CD8-positive, alpha-beta memory T cell (primary cell): ENCODE data around the gene PRSS56. TPM values are rescaled to one million over a fixed set of nuclear protein-coding genes. Genes with fewer than 3 reads are reported as not detected.
"Not testable (repeated sequence)": the region's sequence is repeated elsewhere in the genome, so short reads cannot be mapped to it uniquely, and the experiment has no call there.

Experiments
- CTCF ChIA-PET: fragments of 350-600 bp; sonication (Branson Sonifier 250); formaldehyde crosslinking; loops from one replicate; lab custom pipeline; 2021; ENCODE audit warnings: antibody characterized with exemption; lab: Charles Lee
- POLR2A ChIA-PET: fragments of 350-600 bp; sonication (Branson Sonifier 250); formaldehyde crosslinking; loops from one replicate; lab custom pipeline; 2021; ENCODE audit warnings: antibody characterized with exemption; lab: Charles Lee
- DNase-seq, 5 donors: peaks; one replicate each; pipeline versions ENCODE4 v3.0.0 to v3.0.0-alpha.2; 2020 to 2022; ENCODE audit warnings: mixed read lengths in 1 of 5
- H3K27ac ChIP-seq: one replicate; pipeline ENCODE4 v1.7.0; 2013; ENCODE audit warnings: low read depth, mild to moderate bottlenecking, low read length, moderate library complexity
- H3K27me3 ChIP-seq: 2 replicates; pipeline ENCODE4 v1.7.0; 2013; ENCODE audit warnings: low read length, mild to moderate bottlenecking; ENCODE audit not compliant: insufficient read depth, poor library complexity, severe bottlenecking
- H3K36me3 ChIP-seq: 2 replicates; pipeline ENCODE4 v1.7.0; 2013; ENCODE audit warnings: mild to moderate bottlenecking, low read length, moderate library complexity; ENCODE audit not compliant: insufficient read depth
- H3K4me1 ChIP-seq: 2 replicates; pipeline ENCODE4 v1.7.0; 2013; ENCODE audit warnings: mild to moderate bottlenecking, low read length, moderate library complexity; ENCODE audit not compliant: insufficient read depth
- H3K4me3 ChIP-seq: 2 replicates; pipeline ENCODE4 v1.7.0; 2013; ENCODE audit warnings: mild to moderate bottlenecking, low read length
- H3K9me3 ChIP-seq: 2 replicates; pipeline ENCODE4 v1.7.0; 2013; ENCODE audit warnings: mild to moderate bottlenecking, low read length
- H3K27ac Mint-ChIP-seq, 8 donors: one replicate each; pipeline ENCODE4 v1.8.0; 2020 to 2021; ENCODE audit warnings: mixed read lengths in 8 of 8, mild to moderate bottlenecking in 6 of 8, inconsistent platforms in 3 of 8, moderate library complexity in 3 of 8
- H3K27me3 Mint-ChIP-seq, 2 donors: one replicate each; pipeline ENCODE4 v1.8.0; 2020 to 2021; ENCODE audit warnings: mixed read lengths in 2 of 2, mild to moderate bottlenecking in 1 of 2, moderate library complexity in 1 of 2
- H3K36me3 Mint-ChIP-seq, 3 donors: one replicate each; pipeline ENCODE4 v1.8.0; 2020 to 2021; ENCODE audit warnings: mixed read lengths in 3 of 3, inconsistent platforms in 1 of 3, mild to moderate bottlenecking in 1 of 3
- H3K4me1 Mint-ChIP-seq, 3 donors: one replicate each; pipeline ENCODE4 v1.8.0; 2020 to 2021; ENCODE audit warnings: mixed read lengths in 3 of 3, inconsistent platforms in 1 of 3, mild to moderate bottlenecking in 1 of 3
- H3K4me3 Mint-ChIP-seq, 7 donors: one replicate each; pipeline ENCODE4 v1.8.0; 2020 to 2021; ENCODE audit warnings: mixed read lengths in 7 of 7, mild to moderate bottlenecking in 6 of 7, moderate library complexity in 4 of 7, inconsistent platforms in 2 of 7
- H3K9me3 Mint-ChIP-seq, 5 donors: one replicate each; pipeline ENCODE4 v1.8.0; 2020 to 2022; ENCODE audit warnings: mixed read lengths in 5 of 5, mild to moderate bottlenecking in 3 of 5, moderate library complexity in 2 of 5, inconsistent platforms in 1 of 5
- polyA plus RNA-seq: library from polyadenylated mRNA; unstranded; fragments of 300-500 nt; fragmentation: Illumina TruSeq; gene quantifications from one replicate; pipeline ENCODE4 v1.2.3, GENCODE V29; 2021
- total RNA-seq, 2 experiments: library from RNA; stranded (reverse); gene quantifications; one replicate each; pipeline ENCODE4 v1.2.3, GENCODE V29; 2021

The PRSS56 gene
- total and polyA plus RNA-seq, 3 experiments from 2014 or later = not detected

- DNase-seq = no peak
- CTCF ChIA-PET = interaction anchor here (0.6 kb wide), 1 partner anchor 11 kb away, joined by 3 read pairs; no protein-coding TSS in a partner anchor
- H3K4me3 ChIP-seq = no peak overlapping the region
- H3K36me3 Mint-ChIP-seq = peaks cover 0 to 1% (median 0%) of the 10 kb centered on the region in 3 donors
- H3K27me3 Mint-ChIP-seq = peaks cover 23 to 51% of the 10 kb centered on the region in 2 donors
- H3K27ac ChIP-seq = no peak overlapping the region
- POLR2A ChIA-PET = no interaction called here
- H3K9me3 ChIP-seq = no peaks in the 10 kb centered on the region
- no peaks in the 10 kb centered on the region for H3K9me3 Mint-ChIP-seq
- H3K36me3 ChIP-seq = no peaks in the 10 kb centered on the region
- peaks cover 15 to 19% (median 16%) of the 10 kb centered on the region in 3 donors for H3K4me1 Mint-ChIP-seq
- peak overlapping the region in 3 of 7 donors; percentile 5 to 25 (median 21) for H3K4me3 Mint-ChIP-seq
- H3K27me3 ChIP-seq = peaks cover 7% of the 10 kb centered on the region
- peaks cover 15% of the 10 kb centered on the region for H3K4me1 ChIP-seq
- H3K27ac Mint-ChIP-seq = peak overlapping the region in 4 of 8 donors; percentile 18 to 31 (median 26)
Observed at GRCh38 chr2:232528746-232529460, 8.7 kb downstream of the PRSS56 start.

- Histone ChIP-seq H3K27ac (no peak overlapping the region), H3K27me3 (no peaks in the 10 kb centered on the region), H3K4me3 (no peak overlapping the region), H3K36me3 (no peaks in the 10 kb centered on the region), H3K9me3 (no peaks in the 10 kb centered on the region), H3K4me1 (peaks cover 15% of the 10 kb centered on the region)
- ChIA-PET POLR2A (no interaction called here), CTCF (interaction anchor here (0.6 kb wide), 1 partner anchor 12 kb away, joined by 3 read pairs; no protein-coding TSS in a partner anchor)
- no peak for DNase-seq
- Mint-ChIP-seq H3K27ac (no peak overlapping the region), H3K9me3 (no peaks in the 10 kb centered on the region), H3K4me3 (no peak overlapping the region), H3K36me3 (peaks cover 0 to 1% (median 0%) of the 10 kb centered on the region in 3 donors), H3K4me1 (peaks cover 13 to 16% (median 15%) of the 10 kb centered on the region in 3 donors), H3K27me3 (peaks cover 24 to 48% of the 10 kb centered on the region in 2 donors)
Observed at GRCh38 chr2:232529806-232530547, 9.8 kb downstream of the PRSS56 start.

- no peaks in the 10 kb centered on the region for H3K36me3 ChIP-seq
- POLR2A ChIA-PET = no interaction called here
- no peaks in the 10 kb centered on the region for H3K9me3 ChIP-seq
- H3K27me3 ChIP-seq = no peaks in the 10 kb centered on the region
- Mint-ChIP-seq H3K4me3 (no peak overlapping the region), H3K4me1 (peaks cover 13 to 16% (median 15%) of the 10 kb centered on the region in 3 donors), H3K27ac (peak overlapping the region in 1 of 8 donors; percentile 41), H3K9me3 (no peaks in the 10 kb centered on the region), H3K36me3 (peaks cover 0 to 1% (median 0%) of the 10 kb centered on the region in 3 donors), H3K27me3 (peaks cover 24 to 48% of the 10 kb centered on the region in 2 donors)
- CTCF ChIA-PET = interaction anchor here (2.0 kb wide), 1 partner anchor 10 kb away, joined by 6 read pairs; the partner anchor contains the start of gene PRSS56
- DNase-seq = no peak
- no peak overlapping the region for H3K4me3 ChIP-seq
- H3K4me1 ChIP-seq = peaks cover 15% of the 10 kb centered on the region
- H3K27ac ChIP-seq = no peak overlapping the region
Observed at GRCh38 chr2:232530626-232531260, 10.6 kb downstream of the PRSS56 start.

- no peak overlapping the region for H3K27ac Mint-ChIP-seq
- Histone ChIP-seq H3K4me1 (peaks cover 15% of the 10 kb centered on the region), H3K9me3 (no peaks in the 10 kb centered on the region), H3K27ac (no peak overlapping the region), H3K27me3 (no peaks in the 10 kb centered on the region), H3K36me3 (no peaks in the 10 kb centered on the region), H3K4me3 (no peak overlapping the region)
- ChIA-PET CTCF (interaction anchor here (2.0 kb wide), 2 partner anchors 10 to 12 kb away, joined by 6 to 7 read pairs; partner anchors contain the start of gene PRSS56), POLR2A (no interaction called here)
- no peaks in the 10 kb centered on the region for H3K36me3 Mint-ChIP-seq
- no peak overlapping the region for H3K4me3 Mint-ChIP-seq
- H3K27me3 Mint-ChIP-seq = peaks cover 23 to 47% of the 10 kb centered on the region in 2 donors
- DNase-seq = no peak
- H3K9me3 Mint-ChIP-seq = no peaks in the 10 kb centered on the region
- H3K4me1 Mint-ChIP-seq = peaks cover 13 to 16% (median 15%) of the 10 kb centered on the region in 3 donors
Observed at GRCh38 chr2:232532419-232532818, 12.2 kb downstream of the PRSS56 start.

GRCh38 chr2:232532821-232533220 is 12.6 kb downstream of the PRSS56 start:
- H3K27ac Mint-ChIP-seq, H3K4me3 Mint-ChIP-seq, H3K4me3 ChIP-seq, H3K36me3 Mint-ChIP-seq, DNase-seq, H3K36me3 ChIP-seq, H3K9me3 ChIP-seq, H3K27ac ChIP-seq, POLR2A ChIA-PET, H3K27me3 ChIP-seq, H3K9me3 Mint-ChIP-seq: not testable (repeated sequence)
- CTCF ChIA-PET = interaction anchor here (2.0 kb wide), 1 partner anchor 11 kb away, joined by 7 read pairs; no protein-coding TSS in a partner anchor
- peaks cover 15% of the 10 kb centered on the region for H3K4me1 ChIP-seq
- Mint-ChIP-seq H3K27me3 (peaks cover 23 to 45% of the 10 kb centered on the region in 2 donors), H3K4me1 (peaks cover 11 to 15% (median 15%) of the 10 kb centered on the region in 3 donors)

- Mint-ChIP-seq H3K36me3 (no peaks in the 10 kb centered on the region), H3K4me3 (no peak overlapping the region), H3K4me1 (peaks cover 1 to 6% (median 3%) of the 10 kb centered on the region in 3 donors), H3K27me3 (peaks cover 13 to 32% of the 10 kb centered on the region in 2 donors), H3K9me3 (no peaks in the 10 kb centered on the region), H3K27ac (no peak overlapping the region)
- CTCF ChIA-PET = no interaction called here
- Histone ChIP-seq H3K4me3 (no peak overlapping the region), H3K27me3 (no peaks in the 10 kb centered on the region), H3K9me3 (no peaks in the 10 kb centered on the region), H3K4me1 (peaks cover 2% of the 10 kb centered on the region), H3K36me3 (no peaks in the 10 kb centered on the region), H3K27ac (no peak overlapping the region)
- POLR2A ChIA-PET = no interaction called here
- DNase-seq = no peak
Observed at GRCh38 chr2:232533944-232534710, 13.9 kb downstream of the PRSS56 start.

- peaks cover 0 to 5% (median 0%) of the 10 kb centered on the region in 3 donors for H3K4me1 Mint-ChIP-seq
- DNase-seq = no peak
- H3K4me1 ChIP-seq = no peaks in the 10 kb centered on the region
Observed at GRCh38 chr2:232534940-232535651, 14.9 kb downstream of the PRSS56 start.

More at GRCh38 chr2:232534940-232535651, 14.9 kb downstream of the PRSS56 start:
- CTCF ChIA-PET = no interaction called here
- Mint-ChIP-seq H3K27ac (no peak overlapping the region), H3K36me3 (no peaks in the 10 kb centered on the region), H3K4me3 (no peak overlapping the region), H3K9me3 (no peaks in the 10 kb centered on the region), H3K27me3 (peaks cover 13 to 26% of the 10 kb centered on the region in 2 donors)
- H3K9me3 ChIP-seq = no peaks in the 10 kb centered on the region
- H3K36me3 ChIP-seq = no peaks in the 10 kb centered on the region
- no peaks in the 10 kb centered on the region for H3K27me3 ChIP-seq
- POLR2A ChIA-PET = no interaction called here
- H3K27ac ChIP-seq = no peak overlapping the region
- H3K4me3 ChIP-seq = no peak overlapping the region
